ENCODE measurements around the gene PTPN1. TPM values are rescaled to one million over a fixed set of nuclear protein-coding genes. Genes with fewer than 3 reads are reported as not detected.

PTPN1 gene
- total and polyA plus RNA-seq, 2 experiments from 2014 or later, result 16.9 to 26.4 TPM

DNA sequence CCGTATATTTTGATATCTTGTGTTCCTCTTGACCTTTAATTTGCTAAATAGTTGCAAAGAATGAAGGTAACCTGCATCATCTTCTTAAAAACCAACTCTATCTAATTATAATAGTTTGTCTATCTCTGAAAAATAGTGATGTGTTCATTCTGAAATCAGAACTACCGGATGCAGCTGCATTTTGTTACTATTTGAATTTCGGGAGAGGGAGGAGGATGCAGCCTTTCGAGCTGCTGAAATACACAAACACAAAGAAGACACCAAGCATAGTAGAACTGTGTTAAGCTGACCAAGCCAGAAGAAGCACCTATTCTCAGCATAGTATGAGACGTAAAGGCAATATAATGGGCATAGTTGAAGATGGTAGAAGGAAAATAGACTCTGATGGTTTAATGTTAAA, 33.1 kb downstream of the PTPN1 start (continued):
- TF ChIP-seq, protein P1, sequence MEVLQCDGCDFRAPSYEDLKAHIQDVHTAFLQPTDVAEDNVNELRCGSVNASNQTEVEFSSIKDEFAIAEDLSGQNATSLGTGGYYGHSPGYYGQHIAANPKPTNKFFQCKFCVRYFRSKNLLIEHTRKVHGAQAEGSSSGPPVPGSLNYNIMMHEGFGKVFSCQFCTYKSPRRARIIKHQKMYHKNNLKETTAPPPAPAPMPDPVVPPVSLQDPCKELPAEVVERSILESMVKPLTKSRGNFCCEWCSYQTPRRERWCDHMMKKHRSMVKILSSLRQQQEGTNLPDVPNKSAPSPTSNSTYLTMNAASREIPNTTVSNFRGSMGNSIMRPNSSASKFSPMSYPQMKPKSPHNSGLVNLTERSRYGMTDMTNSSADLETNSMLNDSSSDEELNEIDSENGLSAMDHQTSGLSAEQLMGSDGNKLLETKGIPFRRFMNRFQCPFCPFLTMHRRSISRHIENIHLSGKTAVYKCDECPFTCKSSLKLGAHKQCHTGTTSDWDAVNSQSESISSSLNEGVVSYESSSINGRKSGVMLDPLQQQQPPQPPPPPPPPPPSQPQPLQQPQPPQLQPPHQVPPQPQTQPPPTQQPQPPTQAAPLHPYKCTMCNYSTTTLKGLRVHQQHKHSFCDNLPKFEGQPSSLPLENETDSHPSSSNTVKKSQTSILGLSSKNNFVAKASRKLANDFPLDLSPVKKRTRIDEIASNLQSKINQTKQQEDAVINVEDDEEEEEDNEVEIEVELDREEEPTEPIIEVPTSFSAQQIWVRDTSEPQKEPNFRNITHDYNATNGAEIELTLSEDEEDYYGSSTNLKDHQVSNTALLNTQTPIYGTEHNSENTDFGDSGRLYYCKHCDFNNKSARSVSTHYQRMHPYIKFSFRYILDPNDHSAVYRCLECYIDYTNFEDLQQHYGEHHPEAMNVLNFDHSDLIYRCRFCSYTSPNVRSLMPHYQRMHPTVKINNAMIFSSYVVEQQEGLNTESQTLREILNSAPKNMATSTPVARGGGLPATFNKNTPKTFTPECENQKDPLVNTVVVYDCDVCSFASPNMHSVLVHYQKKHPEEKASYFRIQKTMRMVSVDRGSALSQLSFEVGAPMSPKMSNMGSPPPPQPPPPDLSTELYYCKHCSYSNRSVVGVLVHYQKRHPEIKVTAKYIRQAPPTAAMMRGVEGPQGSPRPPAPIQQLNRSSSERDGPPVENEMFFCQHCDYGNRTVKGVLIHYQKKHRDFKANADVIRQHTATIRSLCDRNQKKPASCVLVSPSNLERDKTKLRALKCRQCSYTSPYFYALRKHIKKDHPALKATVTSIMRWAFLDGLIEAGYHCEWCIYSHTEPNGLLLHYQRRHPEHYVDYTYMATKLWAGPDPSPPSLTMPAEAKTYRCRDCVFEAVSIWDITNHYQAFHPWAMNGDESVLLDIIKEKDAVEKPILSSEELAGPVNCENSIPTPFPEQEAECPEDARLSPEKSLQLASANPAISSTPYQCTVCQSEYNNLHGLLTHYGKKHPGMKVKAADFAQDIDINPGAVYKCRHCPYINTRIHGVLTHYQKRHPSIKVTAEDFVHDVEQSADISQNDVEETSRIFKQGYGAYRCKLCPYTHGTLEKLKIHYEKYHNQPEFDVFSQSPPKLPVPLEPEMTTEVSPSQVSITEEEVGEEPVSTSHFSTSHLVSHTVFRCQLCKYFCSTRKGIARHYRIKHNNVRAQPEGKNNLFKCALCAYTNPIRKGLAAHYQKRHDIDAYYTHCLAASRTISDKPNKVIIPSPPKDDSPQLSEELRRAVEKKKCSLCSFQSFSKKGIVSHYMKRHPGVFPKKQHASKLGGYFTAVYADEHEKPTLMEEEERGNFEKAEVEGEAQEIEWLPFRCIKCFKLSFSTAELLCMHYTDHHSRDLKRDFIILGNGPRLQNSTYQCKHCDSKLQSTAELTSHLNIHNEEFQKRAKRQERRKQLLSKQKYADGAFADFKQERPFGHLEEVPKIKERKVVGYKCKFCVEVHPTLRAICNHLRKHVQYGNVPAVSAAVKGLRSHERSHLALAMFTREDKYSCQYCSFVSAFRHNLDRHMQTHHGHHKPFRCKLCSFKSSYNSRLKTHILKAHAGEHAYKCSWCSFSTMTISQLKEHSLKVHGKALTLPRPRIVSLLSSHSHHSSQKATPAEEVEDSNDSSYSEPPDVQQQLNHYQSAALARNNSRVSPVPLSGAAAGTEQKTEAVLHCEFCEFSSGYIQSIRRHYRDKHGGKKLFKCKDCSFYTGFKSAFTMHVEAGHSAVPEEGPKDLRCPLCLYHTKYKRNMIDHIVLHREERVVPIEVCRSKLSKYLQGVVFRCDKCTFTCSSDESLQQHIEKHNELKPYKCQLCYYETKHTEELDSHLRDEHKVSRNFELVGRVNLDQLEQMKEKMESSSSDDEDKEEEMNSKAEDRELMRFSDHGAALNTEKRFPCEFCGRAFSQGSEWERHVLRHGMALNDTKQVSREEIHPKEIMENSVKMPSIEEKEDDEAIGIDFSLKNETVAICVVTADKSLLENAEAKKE (CRISPR knock-in tag; IDR thresholded peaks at IDR 0.05), result no peak
- TF ChIP-seq NANOG (IDR thresholded peaks at IDR 0.05; ENCODE audit: borderline replicate concordance) (no peak), ZNF114 (CRISPR knock-in tag; IDR thresholded peaks at IDR 0.05) (no peak), EZH2 (IDR thresholded peaks at IDR 0.05; ENCODE audit: low read depth, unreplicated experiment) (no peak), ZNF331 (CRISPR knock-in tag; IDR thresholded peaks at IDR 0.05; ENCODE audit: low read depth) (no peak), POLR2AphosphoS5 (IDR thresholded peaks at IDR 0.05; ENCODE audit: low read depth) (no peak)

DNA sequence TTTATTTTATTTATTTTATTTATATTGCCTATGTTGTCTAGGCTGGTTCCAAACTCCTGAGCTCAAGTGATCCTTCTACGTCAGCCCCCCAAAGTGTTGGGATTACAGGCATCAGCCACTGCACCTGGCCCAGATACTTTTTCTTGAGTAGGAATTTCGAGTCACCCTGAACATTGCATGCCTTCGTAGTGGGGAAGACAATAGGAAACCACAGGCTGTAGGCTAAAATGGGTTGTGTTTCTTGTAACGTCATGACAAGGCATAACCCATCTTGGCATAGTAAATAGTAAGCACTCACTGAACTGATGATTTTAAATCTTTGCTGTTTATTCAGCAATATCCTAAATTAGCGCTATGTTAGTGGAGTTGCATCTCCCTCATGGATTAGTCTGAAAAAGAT, 34.9 kb downstream of the PTPN1 start:
- Histone ChIP-seq H3K27me3 (ENCODE audit: insufficient read depth) (no peaks in the 10 kb centered on the region), H3K4me2 (no peak overlapping the region), H4K20me1 (replicated peaks; ENCODE audit: insufficient read depth) (peaks cover 7% of the 10 kb centered on the region; the same call in 1 of the 2 replicates), H3K9me2 (ENCODE audit: insufficient read depth) (no peaks in the 10 kb centered on the region), H3K4me3 (no peak overlapping the region), H2AFZ (no peak overlapping the region), H3K36me3 (ENCODE audit: insufficient read depth) (no peaks in the 10 kb centered on the region; the same call in 1 of the 2 replicates), H3K79me2 (replicated peaks; ENCODE audit: insufficient read depth) (peaks cover 76% of the 10 kb centered on the region), H3K4me1 (ENCODE audit: insufficient read depth) (no peaks in the 10 kb centered on the region), H3K27ac (ENCODE audit: low read depth) (0 out of 2 replicates have a peak overlapping the region, but pooled peaks have one; percentile 5), H3F3A (replicated peaks; ENCODE audit: low read depth) (no peaks in the 10 kb centered on the region)
- peak; percentile 66 for ATAC-seq
- Mint-ChIP-seq H3K27ac (peak overlapping the region; percentile 63), H3K27me3 (ENCODE audit: insufficient read depth, low read depth, poor library complexity) (no peaks in the 10 kb centered on the region), H3K36me3 (ENCODE audit: low read depth) (no peaks in the 10 kb centered on the region; the same call in 2 of the 3 replicates), H3K4me1 (peaks cover 5% of the 10 kb centered on the region), H3K9me3 (no peaks in the 10 kb centered on the region), H3K4me3 (no peak overlapping the region)
- DNase-seq (ENCODE audit: low spot score), result peak; percentile 54
- no peak for TF ChIP-seq ZNF114 (CRISPR knock-in tag; IDR thresholded peaks at IDR 0.05)

Data from GM23338 (cell line).